Prostate gland (tissue), 2 donors: ENCODE data around the gene ELOVL2. TPM values are rescaled to one million over a fixed set of nuclear protein-coding genes. Genes with fewer than 3 reads are reported as not detected.

ENCODE experiments used
- DNase-seq: peaks from one replicate; pipeline ENCODE4 v3.0.0-alpha.2; 2019; ENCODE audit warnings: low spot score
- H3K27ac ChIP-seq, 2 donors: fragments of 200-600 bp; sonication (generic); 2 replicates each; pipeline ENCODE4 v1.5.1; 2017 to 2019
- H3K27me3 ChIP-seq: fragments of 200-600 bp; sonication (generic); replicated peaks from 2 replicates; pipeline ENCODE4 v1.5.1; 2019; ENCODE audit not compliant: insufficient read depth
- H3K36me3 ChIP-seq, 2 donors: fragments of 200-600 bp; sonication (generic); 1 replicate in 1 of 2; 2 replicates in 1 of 2; pipeline versions ENCODE4 v1.5.1 to v1.8.1; 2017 to 2019
- H3K4me1 ChIP-seq: fragments of 200-600 bp; sonication (generic); replicated peaks from 2 replicates; pipeline ENCODE4 v1.5.1; 2019
- H3K4me3 ChIP-seq, 2 donors: fragments of 200-600 bp; sonication (generic); 2 replicates each; pipeline ENCODE4 v1.5.1; 2017 to 2019
- H3K9me3 ChIP-seq: fragments of 200-600 bp; sonication (generic); 2 replicates; pipeline ENCODE4 v1.5.1; 2017
- POLR2A ChIP-seq: fragments of 450-650 bp; IDR thresholded peaks from one replicate; pipeline ENCODE4 v1.6.1; 2016; ENCODE audit warnings: antibody characterized with exemption, mild to moderate bottlenecking
- POLR2AphosphoS5 ChIP-seq: sonication (generic); formaldehyde crosslinking; IDR thresholded peaks from one replicate; pipeline ENCODE4 v1.6.1; 2017; ENCODE audit warnings: antibody characterized with exemption
- WGBS: methylation state at CpG from one replicate; pipeline ENCODE4 v1.1.5; 2018; 5-methylcytosine and 5-hydroxymethylcytosine counted together
- intact Hi-C: fragments of 100-400 bp; cut with DNase I; formaldehyde crosslinking; loops from one replicate; pipeline ENCODE4 v1.14.2; 2022
- total RNA-seq, 2 donors: library from RNA; depleted of rRNA; stranded (reverse); fragments of >200 nt; gene quantifications; one replicate each; pipeline ENCODE4 v1.1.0, GENCODE V29; 2016
- TF ChIP-seq, protein P1 (sequence below), 4 experiments: fragments of 200-600 bp in 2 of 4; fragments of 450-650 bp in 2 of 4; sonication (generic) in 2 of 4; IDR thresholded peaks; 1 replicate in 3 of 4; 2 replicates in 1 of 4; pipeline ENCODE4 v1.5.1; 2016 to 2019; ENCODE audit warnings: antibody characterized with exemption in 4 of 4, mild to moderate bottlenecking in 2 of 4, moderate library complexity in 2 of 4

The ELOVL2 gene
- total RNA-seq, 2 donors from 2014 or later, result 15.5 to 17.9 TPM

DNA sequence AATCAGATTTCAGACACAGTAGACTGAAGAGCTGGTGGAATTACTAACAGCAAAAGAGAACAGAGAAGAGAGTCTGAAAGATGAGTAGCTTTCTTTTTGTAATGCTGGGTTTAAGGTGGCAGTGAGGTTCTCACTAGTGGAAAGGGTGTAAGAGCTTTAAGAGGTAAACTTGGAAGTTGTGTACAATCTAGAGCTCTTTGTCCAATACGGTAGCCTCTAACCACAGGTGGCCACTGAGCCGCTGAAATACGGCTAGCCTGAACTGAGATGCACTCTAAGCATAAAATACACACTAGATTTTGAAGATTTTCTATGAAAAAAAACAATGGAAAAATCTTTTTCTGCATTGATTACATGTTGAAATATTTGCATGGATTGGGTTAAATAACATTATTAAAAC, 4.0 kb downstream of the ELOVL2 start:
- DNase-seq, result no peak
- WGBS, result 78% methylated on average over 3 of the region's 3 CpGs
- TF ChIP-seq POLR2AphosphoS5 (no peak), POLR2A (no peak)
- TF ChIP-seq, protein P1, sequence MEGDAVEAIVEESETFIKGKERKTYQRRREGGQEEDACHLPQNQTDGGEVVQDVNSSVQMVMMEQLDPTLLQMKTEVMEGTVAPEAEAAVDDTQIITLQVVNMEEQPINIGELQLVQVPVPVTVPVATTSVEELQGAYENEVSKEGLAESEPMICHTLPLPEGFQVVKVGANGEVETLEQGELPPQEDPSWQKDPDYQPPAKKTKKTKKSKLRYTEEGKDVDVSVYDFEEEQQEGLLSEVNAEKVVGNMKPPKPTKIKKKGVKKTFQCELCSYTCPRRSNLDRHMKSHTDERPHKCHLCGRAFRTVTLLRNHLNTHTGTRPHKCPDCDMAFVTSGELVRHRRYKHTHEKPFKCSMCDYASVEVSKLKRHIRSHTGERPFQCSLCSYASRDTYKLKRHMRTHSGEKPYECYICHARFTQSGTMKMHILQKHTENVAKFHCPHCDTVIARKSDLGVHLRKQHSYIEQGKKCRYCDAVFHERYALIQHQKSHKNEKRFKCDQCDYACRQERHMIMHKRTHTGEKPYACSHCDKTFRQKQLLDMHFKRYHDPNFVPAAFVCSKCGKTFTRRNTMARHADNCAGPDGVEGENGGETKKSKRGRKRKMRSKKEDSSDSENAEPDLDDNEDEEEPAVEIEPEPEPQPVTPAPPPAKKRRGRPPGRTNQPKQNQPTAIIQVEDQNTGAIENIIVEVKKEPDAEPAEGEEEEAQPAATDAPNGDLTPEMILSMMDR (IDR thresholded peaks at IDR 0.05), result no peak
- no peaks in the 10 kb centered on the region for H3K9me3 ChIP-seq
- no peaks in the 10 kb centered on the region for H3K36me3 ChIP-seq
- H3K27ac ChIP-seq, result no peak overlapping the region
- no peak overlapping the region for H3K4me3 ChIP-seq
- no peaks in the 10 kb centered on the region for H3K27me3 ChIP-seq
- H3K4me1 ChIP-seq, result no peaks in the 10 kb centered on the region
- intact Hi-C loops, result no loop called here

DNA sequence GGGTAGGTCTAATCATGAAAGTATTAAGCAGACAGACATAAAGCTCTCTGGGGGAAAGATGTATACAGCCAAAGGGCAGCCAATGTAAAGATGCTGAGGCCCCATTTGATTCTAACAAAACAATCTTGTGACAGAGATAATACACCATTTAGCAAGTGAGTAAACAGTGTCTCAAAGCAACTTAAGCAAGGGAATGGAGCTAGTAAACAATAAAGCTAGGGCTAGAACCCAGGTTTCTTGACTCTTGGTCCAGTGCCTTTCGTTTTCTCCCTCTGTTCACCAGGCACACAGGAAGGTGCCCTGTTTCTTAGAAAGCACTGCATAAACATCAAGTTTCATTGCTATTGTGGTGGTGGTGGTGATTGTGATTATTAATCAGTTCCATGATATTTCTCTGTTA, 5.1 kb downstream of the ELOVL2 start:
- DNase-seq, result no peak
- TF ChIP-seq, protein P1 (IDR thresholded peaks at IDR 0.05), result no peak
- TF ChIP-seq POLR2AphosphoS5 (no peak), POLR2A (no peak)
- WGBS, result 62% methylated on average over 1 of the region's 1 CpG
- intact Hi-C loops, result no loop called here
- H3K4me3 ChIP-seq, result no peak overlapping the region
- H3K36me3 ChIP-seq, result no peaks in the 10 kb centered on the region
- no peaks in the 10 kb centered on the region for H3K4me1 ChIP-seq
- H3K27me3 ChIP-seq, result no peaks in the 10 kb centered on the region
- H3K27ac ChIP-seq, result no peak overlapping the region
- H3K9me3 ChIP-seq, result no peaks in the 10 kb centered on the region

DNA sequence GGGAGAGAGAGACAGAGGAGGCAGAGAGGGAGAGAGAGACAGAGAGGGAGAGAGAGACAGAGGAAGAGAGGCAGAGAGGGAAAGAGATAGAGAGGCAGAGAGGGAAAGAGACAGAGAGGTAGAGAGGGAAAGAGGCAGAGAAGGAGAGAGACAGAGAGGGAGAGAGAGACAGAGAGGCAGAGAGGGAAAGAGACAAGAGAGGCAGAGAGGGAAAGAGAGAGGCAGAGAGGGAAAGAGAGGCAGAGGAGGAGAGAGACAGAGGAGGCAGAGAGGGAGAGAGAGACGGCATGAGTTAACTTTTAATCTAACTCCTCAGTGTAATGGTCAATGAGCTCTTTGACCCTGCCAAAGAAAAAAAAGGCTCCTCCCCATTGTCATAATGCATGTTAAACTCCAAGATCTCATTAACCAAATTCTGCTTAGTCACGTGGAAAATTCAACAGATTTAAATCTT, 7.1 kb downstream of the ELOVL2 start:
- no peaks in the 10 kb centered on the region for H3K27me3 ChIP-seq
- no peaks in the 10 kb centered on the region for H3K36me3 ChIP-seq
- H3K9me3 ChIP-seq, result no peaks in the 10 kb centered on the region
- TF ChIP-seq, protein P1 (IDR thresholded peaks at IDR 0.05), result no peak
- TF ChIP-seq POLR2AphosphoS5 (no peak), POLR2A (no peak)
- DNase-seq, result no peak
- no peaks in the 10 kb centered on the region for H3K4me1 ChIP-seq
- 55% methylated on average over 2 of the region's 2 CpGs for WGBS
- no peak overlapping the region for H3K4me3 ChIP-seq
- intact Hi-C loops, result no loop called here
- peak overlapping the region; percentile 44 to 45 for H3K27ac ChIP-seq

DNA sequence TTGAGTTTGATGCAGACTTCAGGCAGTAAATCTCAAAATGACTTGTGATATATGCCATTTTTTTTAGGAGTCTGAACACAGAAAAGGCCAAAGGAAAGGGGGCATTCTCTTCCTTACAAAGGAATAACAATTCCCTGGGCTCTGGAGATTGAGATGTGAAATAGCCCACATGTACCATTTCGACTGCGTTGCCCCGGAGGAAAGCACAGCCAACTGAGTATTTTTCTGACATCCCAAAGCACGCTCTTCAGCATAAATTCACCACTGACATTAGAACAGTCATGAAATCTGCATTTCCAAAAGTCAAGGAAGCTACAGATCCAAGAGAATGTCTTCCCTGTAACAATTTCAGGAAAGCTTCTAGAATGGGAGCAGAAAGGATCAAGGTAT, 7.8 kb downstream of the ELOVL2 start:
- Histone ChIP-seq H3K9me3 (no peaks in the 10 kb centered on the region), H3K36me3 (no peaks in the 10 kb centered on the region), H3K4me3 (no peak overlapping the region), H3K4me1 (no peaks in the 10 kb centered on the region), H3K27ac (peak overlapping the region; percentile 44 to 45), H3K27me3 (no peaks in the 10 kb centered on the region)
- 83% methylated on average over 4 of the region's 4 CpGs for WGBS
- intact Hi-C loops, result no loop called here
- TF ChIP-seq, protein P1 (IDR thresholded peaks at IDR 0.05), result no peak
- TF ChIP-seq POLR2A (no peak), POLR2AphosphoS5 (no peak)
- no peak for DNase-seq

DNA sequence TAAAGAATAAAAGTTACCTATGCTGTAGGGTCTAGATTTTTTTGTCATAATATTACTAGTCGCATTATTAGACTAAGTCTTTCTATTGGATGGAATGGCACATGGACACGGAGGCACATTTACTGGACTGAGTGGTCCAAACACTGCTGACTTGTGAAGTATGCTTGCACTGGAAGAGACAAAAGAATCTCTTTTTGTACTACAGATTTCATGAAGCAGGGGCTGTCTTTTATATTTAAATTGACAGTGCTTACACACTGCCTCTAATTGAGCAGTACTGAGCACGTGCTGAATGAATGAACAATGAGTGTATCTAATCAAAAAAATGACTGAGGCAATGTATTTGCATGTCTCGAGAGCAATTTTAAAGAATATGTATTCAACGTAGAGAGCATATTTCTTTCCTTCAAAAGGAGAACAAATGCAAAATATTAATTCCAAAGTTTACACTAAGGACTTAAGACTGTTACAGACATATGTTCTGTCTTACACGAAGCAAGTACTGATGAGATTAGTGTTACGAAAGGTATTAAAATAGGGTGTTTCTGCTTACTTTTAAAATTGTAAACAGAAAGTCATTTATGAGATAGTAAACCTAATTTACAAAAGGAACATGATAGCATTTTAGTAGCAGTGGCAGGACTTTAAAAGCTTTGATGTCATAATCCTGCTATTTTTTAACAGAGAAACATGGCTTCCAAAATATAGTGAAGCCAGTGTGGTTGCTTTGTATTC, 8.3 kb downstream of the ELOVL2 start:
- Histone ChIP-seq H3K36me3 (no peaks in the 10 kb centered on the region), H3K4me3 (no peak overlapping the region), H3K27ac (peak overlapping the region; percentile 44 to 45), H3K4me1 (no peaks in the 10 kb centered on the region), H3K9me3 (no peaks in the 10 kb centered on the region), H3K27me3 (no peaks in the 10 kb centered on the region)
- 51% methylated on average over 7 of the region's 7 CpGs for WGBS
- intact Hi-C loops, result no loop called here
- TF ChIP-seq, protein P1 (IDR thresholded peaks at IDR 0.05), result no peak
- TF ChIP-seq POLR2A, result no peak
- peak; percentile 40 for TF ChIP-seq POLR2AphosphoS5
- DNase-seq, result no peak
